DMS 273 (cell line): ENCODE measurements around the gene IQCE.
"Not testable (repeated sequence)": the region's sequence is repeated elsewhere in the genome, so short reads cannot be mapped to it uniquely, and the experiment has no call there.

Experiments
- DNase-seq: peaks from one replicate; lab custom pipeline; 2025; ENCODE audit not compliant: unreplicated experiment; lab: John Stamatoyannopoulos, UW

Gene IQCE

DNA sequence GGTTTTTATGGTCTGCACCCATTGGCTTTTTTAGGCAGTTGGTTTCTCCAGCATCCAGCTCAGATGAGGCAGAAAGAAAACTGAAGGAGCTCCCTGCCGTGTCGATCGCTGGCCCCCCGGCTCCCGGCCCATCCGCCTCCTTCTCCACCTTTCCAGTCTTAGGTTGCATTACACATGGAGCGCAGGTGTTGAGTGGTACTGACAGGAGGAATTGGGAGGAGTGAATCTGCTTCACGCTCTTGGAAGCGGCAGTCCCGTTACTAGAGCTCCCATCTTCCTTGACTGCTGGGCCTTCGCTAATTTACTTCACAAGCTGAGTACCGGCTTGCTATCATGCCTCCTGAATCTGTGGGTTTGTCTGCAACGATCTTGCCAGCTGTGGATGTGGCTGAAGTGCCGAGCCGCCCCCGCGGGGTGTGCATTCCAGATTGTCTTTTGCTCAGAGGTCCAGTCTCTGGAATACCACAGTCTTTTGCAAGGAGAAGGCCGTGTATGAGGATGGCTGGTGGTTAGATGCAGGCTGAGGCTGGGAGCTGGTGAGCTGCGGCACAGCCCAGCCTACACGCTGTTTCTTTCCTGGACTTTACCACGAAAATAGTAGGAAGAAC, 17.1 kb downstream of the IQCE start:
- no peak for DNase-seq

DNA sequence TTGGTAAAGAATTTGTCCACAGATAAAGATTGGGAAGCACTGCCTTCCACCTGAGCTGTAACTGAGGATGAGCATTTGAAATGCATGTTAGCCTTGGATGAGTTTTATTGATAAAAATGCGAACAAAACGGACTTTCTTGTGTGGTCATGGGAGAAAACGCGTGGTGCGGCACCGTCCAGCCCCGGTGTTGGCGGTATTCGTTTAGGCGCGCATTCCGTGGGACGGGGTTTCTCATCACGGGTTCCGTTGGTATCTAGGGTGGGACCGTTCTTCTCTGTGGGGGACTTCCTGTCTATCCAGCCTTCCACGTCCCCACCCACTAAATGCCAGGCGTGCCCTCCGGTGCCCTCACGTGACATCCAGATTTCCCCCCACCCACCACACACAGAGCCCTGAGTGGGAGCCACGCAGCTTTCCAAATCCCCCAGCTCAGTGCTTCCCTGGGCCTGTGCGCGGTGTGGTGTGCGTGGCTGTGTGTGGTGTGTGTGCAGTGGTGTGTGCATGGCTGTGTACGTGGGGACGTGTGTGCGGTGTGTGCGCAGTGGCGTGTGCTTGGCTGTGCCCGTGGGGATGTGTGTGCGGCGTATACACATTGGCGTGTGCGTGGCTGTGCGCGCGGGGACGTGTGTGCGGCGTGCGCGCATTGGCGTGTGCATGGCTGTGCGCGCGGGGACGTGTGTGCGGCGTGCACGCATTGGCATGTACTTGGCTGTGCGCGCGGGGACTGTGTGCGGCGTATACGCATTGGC, 18.1 kb downstream of the IQCE start:
- no peak for DNase-seq

DNA sequence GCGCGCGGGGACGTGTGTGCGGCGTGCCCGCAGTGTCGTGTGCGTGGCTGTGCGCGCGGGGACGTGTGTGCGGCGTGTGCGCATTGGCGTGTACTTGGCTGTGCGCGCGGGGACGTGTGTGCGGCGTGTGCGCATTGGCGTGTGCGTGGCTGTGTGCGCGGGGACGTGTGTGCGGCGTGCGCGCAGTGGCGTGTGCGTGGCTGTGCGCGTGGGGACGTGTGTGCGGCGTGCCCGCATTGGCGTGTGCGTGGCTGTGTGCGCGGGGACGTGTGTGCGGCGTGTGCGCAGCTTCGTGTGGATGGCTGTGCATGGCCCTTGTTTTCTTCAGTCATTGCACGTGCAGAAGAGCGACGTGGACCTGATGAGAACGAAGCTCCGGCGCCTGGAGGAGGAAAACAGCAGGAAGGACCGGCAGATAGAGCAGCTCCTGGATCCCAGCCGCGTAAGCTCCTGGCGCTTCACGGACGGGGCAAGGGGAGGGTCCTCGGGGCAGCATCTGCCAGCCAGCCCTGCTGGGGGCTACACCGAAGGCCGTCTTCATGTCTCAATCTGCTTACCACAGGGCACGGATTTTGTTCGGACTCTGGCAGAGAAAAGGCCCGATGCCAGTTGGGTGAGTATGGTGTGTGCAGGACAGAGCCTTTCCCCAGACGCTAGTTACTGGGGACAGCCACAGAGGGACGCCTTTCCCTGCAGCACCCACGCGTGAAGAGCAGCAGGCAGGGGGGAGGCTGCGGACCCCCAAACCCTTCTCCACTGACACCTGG, 19.3 kb downstream of the IQCE start:
- DNase-seq, result no peak

DNA sequence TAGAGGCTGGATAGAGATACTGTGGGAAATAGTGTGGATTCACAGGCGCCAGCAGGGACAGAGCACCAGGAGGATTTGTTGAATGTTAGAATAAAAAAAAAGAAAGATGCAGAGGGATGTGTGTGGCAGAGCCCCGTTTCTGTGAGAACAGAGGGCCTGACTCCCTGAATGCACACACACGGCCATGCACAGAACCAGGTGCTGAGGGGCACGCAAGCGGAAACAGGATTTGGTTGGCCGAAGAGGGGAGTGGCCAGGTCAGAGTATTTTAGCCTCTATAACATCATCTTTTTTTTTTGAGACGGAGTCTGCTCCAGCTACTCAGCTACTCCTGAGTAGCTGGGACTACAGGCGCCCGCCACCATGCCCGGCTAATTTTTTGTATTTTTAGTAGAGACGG, 21.9 kb downstream of the IQCE start:
- no peak for DNase-seq

DNA sequence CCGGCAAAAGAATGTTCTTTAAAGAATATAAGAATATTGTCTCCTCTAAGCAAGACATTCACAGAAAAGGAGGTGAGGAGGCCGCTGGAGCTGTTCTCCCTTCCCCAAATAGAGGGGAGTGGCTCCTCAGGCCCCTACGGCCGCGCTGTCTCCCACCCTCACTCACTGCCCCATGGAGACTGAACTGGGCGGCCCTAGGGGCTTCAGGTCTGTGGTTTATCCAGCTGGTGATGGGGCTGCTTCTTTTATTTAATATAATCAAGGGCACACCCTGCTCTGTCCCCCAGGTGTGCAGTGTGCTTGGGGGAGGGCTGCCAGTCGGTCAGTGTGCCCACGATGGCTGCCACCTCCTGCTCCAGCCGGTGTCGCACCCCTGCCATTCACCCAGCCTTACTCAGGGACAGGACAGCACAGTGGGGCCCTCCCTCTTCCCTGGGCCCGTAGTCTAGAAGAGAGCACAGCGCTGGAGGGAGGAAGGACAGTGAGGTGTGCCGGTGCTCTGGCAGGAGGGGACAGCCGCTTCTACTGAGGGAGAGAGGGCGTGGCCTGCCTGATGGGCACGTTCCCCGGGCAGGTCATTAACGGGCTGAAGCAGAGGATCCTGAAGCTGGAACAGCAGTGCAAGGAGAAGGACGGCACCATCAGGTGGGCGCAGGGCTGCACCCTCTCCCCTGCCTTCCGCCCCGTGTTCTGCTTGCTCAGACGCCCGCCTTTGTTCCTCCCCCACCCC, 23.4 kb downstream of the IQCE start:
- DNase-seq, result no peak

DNA sequence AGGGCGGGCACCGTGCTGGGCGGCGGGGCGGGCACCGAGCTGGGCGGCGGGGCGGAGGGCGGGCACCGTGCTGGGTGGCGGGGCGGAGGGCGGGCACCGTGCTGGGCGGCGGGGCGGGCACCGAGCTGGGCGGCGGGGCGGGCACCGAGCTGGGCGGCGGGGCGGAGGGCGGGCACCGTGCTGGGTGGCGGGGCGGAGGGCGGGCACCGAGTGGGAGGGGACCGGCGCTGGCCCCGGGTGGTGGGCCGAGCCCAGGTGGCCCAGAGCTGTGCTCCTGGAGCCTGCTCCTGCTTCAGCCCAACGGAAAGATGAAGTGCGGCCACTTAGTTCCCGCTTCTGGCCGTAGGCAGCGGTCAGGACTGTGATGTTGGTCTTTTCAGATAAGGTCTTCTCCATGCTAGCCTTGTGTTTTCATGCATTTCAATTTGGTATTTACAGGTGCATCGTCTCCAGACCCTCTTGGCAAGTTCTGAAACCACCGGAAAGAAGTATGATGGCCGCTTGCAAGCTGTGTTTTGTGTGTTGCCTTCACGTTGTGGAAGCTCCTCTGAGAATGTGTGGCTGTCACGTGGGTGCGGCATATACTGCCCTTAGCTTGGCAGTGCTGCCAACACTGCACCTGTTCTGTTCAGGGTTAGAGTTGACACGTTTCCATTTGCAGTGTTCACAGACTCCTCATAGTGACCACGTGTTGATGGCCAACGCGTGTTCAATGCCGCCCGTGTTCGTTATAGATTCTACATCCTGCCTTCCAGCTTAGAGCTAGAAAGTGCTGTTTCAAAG, 25.2 kb downstream of the IQCE start:
- no peak for DNase-seq

DNA sequence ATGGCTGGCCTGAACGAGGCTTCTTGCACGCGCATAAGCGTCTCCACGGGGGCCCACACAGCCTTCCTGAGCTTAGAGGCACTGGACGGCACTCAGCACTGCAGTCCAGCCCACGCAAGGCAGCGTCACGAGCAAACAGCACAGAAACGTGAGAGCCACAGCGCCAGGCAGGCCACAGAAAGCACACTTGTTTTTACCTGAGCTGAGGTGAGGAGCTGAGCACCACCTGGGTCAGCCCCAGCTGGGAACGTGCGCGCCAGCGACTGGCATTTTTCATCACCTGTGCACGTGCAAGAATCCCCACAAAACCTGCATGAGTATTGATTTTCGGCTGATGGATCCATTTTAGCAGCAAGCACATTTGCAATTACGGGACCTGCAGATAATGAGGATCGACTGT, 26.7 kb downstream of the IQCE start:
- DNase-seq, result no peak

DNA sequence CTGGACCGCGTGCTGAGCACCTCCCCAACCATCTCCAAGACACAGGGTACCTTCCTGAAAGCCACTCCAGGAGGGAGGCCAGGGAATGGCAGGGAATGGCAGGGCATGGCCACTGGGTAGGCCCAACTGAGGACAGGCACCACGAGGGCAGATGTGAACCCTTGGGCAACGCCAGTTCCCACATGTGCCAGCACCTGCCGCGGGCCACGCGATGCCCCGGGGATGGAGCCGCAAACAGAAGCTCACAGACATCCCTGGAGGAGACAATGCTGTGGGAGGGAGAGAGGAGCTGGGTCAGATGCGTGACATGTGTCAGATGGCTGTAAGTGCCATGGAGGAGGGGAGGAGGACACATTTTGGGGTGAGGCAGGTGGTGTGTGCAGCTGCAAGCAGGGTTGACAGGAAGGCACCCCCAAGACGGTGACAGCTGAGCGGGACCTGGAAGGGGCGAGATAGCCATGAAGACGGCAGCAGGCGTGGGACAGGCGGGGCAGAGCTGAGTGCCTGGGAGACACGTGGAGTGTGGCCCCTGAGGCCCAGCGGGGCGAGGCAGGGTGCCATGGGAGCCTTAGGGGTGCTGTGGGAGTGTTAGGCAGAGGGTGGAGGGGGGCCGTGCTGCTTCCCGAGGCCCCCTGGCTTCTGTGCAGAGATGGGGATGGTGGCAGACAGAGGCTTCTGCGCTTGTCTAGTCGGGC, 27.7 kb downstream of the IQCE start:
- DNase-seq, result no peak

DNA sequence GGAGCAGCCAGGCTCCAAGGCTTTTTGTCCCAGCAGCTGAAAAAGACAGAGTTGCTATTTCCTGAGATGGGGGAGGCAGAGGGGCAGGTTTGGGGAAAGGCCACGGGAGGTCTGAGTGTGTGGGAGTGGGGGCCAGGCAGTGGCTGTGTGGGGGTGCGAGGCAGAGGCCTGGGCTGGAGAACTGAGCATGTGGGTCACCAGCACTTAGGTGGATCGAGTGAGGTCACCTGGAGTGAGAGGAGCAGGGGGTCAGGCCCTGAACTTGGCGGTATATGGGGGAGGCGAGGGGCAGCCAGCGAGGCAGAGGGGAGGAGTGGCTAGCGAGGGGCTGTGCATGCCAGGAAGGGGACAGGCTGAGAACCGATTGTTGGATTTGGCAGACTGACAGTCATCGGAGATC, 28.4 kb downstream of the IQCE start:
- DNase-seq, result no peak

DNA sequence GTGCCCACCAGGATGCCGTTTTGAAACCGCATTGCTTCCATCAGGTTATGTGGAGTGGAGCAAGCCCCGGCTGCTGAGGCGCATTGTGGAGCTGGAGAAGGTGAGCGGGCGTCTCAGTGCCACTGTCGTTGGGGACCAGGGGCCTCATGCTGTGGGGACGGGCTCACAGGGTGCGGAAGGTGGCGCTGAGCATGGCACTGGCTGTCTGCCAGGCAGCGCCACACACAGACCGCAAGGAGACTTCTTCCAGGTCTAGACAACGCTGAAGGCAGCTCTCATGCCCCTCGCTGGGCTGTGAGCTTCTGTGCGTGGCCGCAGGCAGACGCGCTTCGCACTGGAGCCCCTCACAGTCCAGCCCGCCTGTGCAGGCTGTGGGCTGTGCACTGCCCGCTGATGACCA, 29.0 kb downstream of the IQCE start:
- no peak for DNase-seq

DNA sequence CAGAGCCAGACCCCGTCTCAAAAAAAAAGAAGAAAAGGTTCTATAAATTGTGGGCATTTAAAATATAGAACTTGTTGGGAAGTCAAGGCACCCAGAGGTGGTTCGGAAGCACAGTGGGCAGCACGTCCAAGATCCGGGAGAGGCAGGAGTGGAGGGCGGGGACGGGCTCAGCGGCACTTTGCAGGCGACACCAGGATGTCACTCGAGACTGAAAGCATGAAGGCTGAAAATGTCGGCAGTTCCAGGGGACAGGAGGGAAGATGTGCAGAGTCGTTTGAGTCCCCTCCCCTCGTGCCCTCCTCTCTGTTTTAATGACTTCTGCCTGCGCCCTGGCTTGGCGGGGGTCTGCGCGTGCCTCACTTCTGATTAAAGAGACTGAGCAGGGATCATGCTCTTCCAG, 30.6 kb downstream of the IQCE start:
- no peak for DNase-seq

DNA sequence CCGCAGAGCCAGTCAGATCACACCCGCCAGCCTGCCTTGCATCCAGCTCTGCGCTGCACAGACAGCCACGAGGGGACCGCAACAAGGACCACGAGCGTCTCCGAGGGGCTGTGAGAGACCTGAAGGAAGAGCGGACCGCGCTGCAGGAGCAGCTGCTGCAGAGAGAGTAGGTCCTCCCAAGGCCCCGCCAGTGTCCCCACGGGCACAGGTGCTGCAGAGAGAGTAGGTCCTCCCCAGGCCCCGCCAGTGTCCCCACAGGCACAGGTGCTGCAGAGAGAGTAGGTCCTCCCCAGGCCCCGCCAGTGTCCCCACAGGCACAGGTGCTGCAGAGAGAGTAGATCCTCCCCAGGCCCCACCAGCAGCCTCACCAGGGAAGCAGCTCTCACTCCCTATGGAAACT, 31.2 kb downstream of the IQCE start:
- not testable (repeated sequence) for DNase-seq

DNA sequence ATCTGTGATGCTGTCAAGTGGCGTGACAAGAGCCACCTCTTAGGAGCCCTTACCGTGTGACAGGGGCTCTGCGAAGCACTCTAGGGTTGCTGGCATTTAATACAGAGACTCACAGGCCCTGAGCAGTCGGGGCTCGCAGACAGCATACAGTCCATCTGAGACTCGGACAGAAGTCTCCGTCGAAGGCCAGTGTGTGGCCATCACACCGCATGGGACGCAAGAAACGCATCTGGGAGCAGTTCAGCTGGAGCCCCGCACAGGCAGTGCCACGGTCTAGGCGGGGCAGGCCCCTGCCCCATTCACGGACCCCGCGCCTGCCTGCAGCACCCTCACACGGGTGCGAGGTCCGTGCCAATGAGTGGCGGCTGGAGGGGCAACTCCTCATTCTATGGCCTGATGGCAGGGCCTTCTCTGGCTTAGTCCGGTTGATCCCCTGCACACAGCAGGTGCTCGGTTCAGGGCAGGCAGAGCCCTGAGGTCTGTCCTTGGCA, 33.6 kb downstream of the IQCE start:
- DNase-seq, result no peak

DNA sequence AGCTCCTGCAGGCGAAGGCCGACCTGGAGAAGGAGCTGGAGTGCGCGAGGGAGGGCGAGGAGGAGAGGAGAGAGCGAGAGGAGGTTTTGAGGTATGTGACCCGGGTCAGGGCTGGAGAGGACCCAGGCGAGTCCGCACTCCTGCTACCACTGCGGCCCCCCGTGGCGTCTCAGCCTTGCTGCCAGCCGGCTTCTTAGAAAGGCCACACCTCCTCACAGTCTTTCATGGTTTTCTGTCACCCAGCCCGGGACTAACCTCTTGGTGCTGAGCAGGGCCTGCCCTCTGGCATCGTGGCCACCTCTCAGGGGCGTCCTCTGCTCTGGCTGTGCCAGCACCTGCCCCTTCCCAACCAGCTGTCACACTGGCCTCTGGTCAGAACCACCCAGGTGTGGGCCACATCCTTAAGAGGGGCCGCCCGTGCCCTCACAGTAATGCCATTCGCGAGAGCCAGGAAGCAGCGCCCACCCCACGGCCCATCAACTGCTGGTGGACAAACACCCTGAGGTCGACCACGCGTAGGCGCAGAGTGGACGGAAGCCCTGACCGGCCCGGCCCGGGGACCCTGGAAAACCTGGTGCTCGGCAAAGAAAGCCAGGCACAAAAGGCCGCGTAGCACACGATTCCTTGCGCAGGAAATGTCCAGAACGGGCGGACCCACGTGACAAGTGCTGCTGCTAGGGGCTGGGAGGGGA, 34.4 kb downstream of the IQCE start:
- DNase-seq, result no peak

DNA sequence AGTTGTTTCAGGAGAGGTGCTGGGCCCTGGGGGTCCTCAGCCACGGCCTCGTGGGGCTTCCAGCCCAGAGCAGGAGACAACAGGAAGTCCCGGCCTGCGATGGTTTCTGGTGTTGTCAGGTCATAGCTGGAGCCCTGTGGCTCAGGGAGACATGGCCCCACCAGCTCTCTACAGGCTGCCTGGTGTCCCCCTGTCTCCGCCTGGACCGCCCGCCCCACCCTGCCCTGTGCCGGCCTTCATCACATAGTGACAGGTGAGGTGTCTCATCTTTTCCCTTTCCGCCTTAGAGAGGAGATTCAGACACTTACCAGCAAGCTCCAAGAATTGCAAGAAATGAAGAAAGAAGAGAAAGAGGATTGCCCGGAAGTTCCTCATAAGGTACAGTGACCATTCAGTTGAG, 35.8 kb downstream of the IQCE start:
- no peak for DNase-seq

DNA sequence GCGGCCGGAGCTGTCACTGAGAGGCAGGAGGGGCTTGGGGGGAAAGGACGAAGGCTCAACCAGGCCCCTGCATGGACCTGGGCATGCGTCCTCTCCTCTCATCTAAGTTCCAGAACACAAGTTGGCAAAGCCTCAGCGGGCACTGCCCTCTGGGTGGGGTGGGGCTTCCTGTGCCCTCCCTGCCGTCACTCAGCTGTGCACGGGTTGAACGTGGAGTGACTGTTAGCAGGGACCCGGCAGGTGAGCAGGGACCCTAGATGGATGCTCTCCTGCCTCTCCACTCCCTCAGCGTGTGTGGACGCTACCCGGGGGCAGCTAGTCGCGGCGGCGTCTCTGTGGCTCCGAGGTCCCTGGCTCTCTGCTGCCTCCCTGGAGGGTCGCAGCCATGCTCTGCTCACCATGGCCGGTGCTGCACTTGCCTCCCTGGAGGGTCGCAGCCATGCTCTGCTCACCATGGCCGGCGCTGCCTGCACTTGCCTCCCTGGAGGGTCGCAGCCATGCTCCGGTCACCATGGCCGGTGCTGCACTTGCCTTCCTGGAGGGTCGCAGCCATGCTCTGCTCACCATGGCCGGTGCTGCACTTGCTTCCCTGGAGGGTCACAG, 36.6 kb downstream of the IQCE start:
- no peak for DNase-seq

DNA sequence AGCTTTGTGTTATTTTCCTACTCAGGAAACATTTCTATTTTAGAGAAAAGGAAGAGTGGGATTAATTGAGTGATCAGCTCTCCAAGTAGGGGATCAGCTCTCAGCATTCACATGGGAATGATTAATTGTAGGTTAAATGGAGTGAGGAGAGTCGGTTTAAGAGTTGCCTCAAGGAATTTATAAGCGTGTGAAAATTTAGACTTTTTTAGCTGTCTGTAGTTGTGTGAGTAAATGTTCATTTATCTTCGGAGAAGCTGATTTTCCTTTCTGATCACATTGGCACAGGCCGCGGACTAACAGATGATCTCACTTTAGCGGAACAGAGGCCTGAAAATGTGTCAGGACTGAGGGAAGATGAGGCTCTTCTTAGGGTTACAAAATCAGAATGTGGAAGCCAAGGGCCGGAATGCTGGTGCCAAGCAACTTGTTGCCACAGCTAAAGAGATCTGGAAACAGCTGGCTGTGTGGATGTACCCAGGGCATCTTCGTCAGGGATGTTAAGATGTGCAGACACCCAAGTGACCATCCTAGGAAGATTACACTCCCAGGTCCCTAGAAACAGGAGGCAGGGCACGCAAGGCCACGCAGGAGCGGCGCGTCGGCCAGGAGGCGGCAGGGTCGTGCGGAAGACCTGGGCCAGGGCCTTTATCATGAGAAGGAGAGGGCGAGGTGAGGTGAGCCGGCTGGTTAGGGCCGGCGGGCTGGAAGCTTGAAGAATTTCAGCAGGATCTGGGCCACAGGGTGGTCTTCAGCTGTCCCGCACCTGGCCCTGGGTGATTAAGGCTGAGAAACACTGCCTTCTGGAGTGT, 37.9 kb downstream of the IQCE start:
- DNase-seq, result no peak

DNA sequence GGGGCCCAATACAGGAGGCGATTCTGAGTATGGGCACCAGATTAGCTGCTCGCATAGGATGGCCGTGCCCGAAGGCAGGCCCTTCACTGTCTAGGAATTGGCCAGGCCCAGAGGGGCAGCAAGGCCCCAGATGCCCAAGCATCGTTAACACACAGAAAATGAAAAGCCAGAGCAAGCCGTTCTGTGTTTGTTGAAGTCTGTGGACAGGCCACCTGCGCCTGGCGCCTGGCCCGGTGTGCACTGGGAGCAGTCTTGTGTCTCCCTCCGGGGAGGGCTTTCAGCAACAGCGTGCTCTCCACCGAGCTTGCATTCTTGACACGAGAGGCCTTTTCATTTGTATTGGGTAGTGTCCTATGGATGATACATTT, 38.5 kb downstream of the IQCE start:
- DNase-seq, result no peak
